Activated T-cell treated with anti-CD3 and anti-CD28 coated beads for 48 hours (primary cell): ENCODE data around the gene CBL.
A peak's percentile ranks its signal among the peaks of the same experiment; 100 is the strongest.
"Not testable (repeated sequence)": the region's sequence is repeated elsewhere in the genome, so short reads cannot be mapped to it uniquely, and the experiment has no call there.

Source experiments
- DNase-seq: peaks from one replicate; pipeline ENCODE4 v3.0.0-alpha.2; 2020; ENCODE audit warnings: low read depth

Gene CBL

DNA sequence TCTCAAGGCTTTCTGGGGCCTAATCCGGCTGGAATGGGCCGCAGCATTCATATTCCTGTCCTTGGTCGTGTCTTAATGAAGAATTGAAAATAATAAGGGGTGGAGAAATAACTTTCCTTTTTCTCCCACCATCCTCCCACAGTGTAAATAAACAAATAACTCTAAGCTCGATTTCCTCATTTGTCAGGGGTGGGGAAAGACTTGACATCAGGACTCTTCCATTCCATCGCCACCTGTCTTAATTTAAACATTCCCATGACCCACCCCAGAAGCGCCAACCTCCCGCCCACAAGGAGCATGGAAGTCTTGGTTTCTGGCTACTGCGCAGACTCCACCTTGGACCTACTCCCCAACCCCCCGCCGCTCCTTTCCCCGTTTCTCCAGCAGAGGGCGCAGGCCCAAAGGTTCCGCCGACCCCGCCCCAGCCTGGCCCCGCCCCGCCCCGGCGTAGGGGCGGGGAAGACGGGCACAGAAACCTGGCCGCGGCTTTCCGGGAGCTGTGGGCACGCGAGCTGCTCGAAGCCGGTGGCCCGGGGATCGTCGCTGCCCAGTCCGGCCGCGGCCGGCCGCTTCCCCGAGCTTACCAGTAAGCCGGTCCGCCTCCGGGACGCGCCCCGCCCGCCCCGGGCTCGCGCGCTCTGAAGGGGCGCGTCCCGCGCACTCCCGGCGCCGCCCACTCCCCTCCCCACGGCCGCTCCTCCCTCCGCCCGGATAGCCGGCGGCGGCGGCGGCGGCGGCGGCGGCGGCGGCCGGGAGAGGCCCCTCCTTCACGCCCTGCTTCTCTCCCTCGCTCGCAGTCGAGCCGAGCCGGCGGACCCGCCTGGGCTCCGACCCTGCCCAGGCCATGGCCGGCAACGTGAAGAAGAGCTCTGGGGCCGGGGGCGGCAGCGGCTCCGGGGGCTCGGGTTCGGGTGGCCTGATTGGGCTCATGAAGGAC lies at the start of gene CBL:
Gene CBL, plus strand, starts transcription at position 766 of the 937 bp plus-strand sequence. Its CDS starts 79 bp downstream, at position 845.
- peak; percentile 96 for DNase-seq

DNA sequence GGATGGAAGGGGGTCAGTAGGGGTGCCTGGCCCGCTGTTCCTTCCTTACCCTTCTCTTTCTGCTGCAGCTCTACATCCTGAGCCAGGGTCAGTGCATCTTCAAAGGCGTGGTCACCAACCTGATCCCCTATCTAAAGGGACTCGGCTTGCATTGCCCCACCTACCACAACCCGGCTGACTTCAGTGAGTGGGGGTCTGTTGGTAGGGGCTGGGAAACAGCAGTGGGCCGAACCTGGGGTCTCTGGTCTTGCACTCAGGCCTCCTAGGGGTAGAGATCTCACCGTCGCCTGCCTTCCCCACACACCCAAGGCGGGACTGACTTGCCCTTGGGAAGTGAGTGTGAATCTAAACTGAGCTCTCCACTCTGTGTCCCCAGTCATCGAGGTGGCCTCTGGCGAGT lies 49.6 kb upstream of the CBL start:
- DNase-seq, result no peak

DNA sequence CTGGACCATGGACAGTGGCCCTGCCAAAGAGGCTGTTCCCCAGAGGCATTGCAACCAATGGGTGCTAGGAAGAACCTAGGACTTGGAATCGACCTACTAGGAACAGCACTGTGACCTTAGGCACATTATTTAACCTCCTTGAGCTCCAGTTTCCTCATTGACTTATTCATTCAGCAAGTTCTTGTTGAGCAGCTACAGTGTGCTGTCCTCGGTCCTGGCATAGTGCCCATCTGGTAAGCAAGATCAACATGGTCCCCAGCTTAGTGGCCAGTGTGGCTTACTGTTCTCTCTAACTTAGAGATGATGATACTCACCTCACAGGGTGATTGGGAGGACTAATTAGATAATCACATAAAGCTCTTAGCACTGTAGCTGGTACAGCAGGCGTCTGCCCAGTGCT lies 49.1 kb upstream of the CBL start:
- no peak for DNase-seq

DNA sequence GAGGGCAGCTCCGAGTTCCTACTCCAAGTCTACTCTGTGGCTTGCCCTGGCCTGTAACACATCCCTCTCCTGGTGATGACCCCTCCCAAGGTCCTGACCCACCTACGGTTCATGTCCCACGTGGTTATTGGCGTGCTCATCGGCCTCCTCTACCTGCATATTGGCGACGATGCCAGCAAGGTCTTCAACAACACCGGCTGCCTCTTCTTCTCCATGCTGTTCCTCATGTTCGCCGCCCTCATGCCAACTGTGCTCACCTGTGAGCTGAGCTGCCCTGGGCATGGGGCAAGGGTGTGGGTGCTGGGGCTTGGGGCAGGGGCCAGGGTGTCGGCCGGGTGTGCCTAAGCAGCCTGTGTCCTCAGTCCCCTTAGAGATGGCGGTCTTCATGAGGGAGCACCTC lies 47.7 kb upstream of the CBL start:
- no peak for DNase-seq

DNA sequence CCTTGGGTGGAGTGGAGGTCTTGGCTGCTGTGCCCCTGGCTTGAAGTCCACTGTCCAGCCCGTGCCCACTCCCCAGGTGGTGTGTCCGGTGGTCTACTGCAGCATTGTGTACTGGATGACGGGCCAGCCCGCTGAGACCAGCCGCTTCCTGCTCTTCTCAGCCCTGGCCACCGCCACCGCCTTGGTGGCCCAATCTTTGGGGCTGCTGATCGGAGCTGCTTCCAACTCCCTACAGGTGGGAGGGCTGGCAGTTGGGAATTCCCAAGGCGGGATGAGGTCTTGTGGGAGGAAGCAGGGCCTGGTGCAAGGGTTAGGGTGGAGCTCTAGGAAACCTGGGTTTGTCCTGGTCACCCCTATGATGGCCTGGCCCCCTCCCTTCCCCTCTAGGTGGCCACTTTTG lies 46.0 kb upstream of the CBL start:
- no peak for DNase-seq

DNA sequence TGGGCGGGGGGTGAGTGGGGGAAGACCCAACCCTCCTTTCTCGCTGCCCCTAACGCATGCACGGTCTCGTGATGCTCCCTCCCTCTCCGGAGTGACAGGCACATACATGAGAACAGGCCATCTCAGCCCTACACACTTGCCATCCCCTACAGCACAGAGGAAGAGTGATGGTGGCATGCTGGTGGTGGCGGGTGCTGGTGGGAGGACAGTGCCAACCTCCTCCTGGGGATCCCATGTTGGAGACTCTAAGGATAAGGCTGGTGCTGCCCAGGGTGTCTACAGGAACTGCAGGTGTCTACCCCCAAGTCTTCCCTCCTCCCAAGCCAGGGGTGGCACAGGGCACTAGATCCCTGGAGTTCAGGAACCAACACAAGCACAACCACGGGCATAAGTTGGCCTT lies 44.3 kb upstream of the CBL start:
- no peak for DNase-seq

DNA sequence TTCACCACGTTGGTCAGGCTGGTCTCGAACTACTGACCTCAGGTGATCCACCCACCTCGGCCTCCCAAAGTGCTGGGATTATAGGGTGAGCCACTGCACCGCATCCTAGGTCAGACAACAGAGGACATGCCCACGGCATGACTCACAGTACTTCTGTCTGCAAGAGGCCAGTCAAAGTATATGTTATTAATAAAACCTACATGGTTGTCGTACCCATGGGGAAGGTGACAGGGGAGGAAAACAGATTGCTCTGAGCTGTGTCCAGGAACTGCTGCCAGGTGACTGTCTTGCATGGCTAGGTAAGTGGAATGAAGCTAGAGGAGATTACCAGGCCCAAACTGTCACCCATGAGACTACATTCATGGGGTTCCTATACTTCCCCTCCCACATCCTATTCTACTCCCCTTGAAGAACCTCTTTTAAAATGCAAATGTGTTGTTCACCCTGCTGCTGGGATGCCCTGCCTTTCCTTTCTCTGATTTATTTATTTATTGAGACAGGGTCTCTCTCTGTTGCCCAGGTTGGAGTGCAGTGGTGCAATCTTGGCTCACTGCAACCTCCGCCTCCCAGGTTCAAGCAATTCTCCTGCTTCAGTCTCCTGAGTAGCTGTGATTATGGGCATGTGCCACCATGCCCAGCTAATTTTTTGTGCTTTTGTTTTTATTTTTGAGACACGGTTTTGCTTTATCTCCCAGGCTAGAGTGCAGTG lies 39.6 kb upstream of the CBL start:
- no peak for DNase-seq

DNA sequence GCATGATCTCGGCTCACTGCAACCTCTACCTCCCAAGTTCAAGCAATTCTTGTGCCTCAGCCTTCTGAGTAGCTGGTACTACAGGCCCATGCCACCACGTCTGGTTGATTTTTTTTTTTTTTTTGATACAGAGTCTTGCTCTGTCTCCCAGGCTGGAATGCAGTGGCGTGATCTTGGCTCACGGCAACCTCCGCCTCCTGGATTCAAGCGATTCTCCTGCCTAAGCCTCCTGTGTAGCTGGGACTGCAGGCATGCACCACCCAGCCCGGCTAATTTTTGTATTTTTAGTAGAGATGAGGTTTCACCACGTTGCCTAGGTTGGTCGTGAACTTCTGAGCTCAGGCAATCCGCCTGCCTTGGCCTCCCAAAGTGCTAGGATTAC lies 39.1 kb upstream of the CBL start:
- DNase-seq, result not testable (repeated sequence)

DNA sequence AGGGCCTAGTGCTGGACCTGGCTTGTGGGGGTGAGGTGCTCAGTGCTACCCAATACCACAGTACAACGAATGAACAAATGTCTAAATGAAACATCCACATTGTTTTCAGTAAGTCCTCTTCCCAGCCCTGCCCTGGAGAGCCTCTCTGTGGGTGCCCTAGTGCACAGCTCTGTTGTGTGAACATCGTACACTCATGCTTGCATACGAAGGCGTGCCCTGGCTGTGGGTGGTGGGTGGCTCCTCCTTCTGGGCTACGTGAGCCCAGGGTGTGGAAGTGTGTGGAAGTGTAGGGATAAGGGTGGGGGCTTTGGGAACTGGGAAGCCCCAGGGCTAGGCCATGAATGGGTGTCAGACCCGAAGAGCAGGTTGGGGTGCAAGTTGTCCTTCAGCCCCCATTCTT lies 38.2 kb upstream of the CBL start:
- no peak for DNase-seq

DNA sequence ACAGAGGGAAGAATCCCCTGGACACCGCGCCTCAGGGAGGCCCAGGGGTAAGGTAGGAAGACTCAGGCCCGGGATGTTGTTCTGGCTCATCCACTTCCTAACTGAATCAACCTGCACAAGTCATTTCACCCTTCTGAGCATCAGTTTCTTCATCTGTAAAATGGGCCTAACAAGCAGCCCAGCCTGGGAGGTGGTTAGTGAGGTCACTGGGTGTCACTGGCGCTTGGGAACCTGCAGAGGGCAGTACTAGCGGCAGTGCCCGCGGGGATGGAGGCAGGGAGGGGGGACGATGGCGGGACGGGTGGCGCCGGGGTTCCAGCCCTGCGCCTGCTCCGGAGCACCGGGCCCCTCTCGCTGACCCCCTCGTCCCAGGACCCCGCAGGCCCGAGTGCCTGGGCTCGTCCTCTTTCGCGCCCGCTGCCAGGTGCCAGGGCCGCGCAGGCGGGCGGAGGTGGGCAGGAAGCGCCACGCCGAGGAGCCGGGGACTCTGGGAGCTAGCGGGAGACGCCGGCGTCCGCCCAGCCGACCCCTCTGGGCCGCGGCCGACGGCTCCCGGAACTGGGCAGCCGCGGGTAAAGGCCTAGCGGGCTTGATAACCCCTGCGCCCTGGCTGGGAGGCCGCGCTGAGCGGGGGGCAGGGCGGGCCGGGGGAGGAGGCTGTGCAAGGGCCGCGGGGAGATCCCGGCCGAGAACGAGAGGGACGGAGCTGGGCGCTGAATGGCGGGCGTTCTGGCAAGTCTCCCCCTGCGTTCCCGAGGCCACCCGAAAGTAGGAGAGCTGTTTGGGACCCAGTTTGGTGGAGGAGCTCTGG lies 37.5 kb upstream of the CBL start, which contains the start of gene NLRX1:
Gene NLRX1, plus strand, starts transcription at position 255 of the 811 bp plus-strand sequence. CDS start 2,679 bp downstream, outside the sequence.
- DNase-seq, result peak; percentile 80

DNA sequence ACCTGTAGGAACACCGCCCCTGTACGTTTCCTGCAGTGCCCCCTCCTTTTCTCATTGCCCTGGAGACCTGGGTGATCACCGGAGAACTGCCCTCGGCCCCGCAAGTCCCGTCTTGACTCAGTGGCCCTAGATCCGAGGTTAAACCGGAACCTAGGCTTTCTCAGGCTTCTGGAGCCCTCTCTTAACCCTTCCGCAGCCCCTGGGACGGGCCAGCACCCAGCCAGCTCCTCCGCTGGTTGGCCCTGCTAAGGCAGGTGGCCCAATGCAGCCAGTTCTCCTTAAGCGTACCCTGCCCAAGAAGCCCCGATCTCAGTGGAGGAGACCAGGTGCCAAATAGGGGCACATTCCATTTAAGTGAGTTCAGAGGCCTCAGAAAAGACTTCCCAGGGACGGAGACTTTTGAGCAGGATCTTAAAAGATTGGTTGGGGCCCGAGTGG lies 36.8 kb upstream of the CBL start:
- peak; percentile 48 for DNase-seq

DNA sequence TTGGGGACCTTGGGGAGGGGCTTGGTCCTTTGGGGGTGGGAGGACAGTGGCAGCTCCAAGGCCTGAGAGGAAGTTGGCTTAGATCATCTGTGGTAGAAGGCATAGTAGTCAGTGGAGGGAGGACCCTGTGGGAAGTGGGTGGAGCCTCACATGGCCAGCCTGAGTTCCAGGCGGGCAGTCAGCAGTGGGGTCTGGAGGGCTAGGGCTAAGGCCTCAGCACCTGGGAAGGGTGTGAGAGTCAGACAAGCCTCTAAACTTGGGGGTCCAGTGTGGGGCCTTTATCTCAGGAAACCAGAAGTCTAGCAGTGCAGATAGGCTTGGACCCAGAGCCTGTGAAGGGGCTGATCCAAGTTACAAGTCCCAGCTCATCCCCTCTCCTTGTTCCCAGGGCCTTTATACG lies 33.6 kb upstream of the CBL start:
- DNase-seq, result no peak

DNA sequence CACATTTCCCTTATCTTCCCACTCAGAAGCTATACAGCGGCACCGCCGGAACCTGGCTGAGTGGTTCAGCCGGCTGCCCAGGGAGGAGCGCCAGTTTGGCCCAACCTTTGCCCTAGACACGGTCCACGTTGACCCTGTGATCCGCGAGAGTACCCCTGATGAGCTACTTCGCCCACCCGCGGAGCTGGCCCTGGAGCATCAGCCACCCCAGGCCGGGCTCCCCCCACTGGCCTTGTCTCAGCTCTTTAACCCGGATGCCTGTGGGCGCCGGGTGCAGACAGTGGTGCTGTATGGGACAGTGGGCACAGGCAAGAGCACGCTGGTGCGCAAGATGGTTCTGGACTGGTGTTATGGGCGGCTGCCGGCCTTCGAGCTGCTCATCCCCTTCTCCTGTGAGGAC lies 32.7 kb upstream of the CBL start:
- DNase-seq, result no peak

DNA sequence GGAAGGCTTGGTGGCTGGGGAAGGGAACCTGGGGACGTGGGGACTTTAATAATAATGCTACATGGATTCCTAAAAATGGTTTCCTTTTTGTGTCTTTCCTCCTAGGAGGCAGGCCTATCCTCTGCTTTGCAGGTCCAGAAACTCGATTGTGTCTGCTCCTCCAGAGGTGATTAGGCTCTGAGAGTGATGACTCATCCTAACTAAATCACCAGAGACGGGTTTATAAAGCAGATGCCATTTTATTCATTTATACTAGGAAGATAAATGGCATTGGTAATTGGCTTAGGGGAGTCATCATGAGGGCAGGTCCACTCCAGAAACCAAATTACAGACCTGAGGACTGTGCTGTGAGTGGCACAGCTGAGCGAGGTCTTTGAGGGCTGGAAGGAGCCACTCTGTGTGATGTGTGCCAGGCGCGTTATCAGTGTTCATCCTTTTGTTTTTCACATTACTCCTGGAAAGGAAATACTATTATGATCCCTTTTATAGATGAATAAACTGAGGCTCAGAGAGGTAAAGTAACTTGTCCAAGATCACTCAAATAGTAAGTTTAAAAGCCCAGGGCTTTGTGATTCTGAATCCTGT lies 30.6 kb upstream of the CBL start:
- no peak for DNase-seq

DNA sequence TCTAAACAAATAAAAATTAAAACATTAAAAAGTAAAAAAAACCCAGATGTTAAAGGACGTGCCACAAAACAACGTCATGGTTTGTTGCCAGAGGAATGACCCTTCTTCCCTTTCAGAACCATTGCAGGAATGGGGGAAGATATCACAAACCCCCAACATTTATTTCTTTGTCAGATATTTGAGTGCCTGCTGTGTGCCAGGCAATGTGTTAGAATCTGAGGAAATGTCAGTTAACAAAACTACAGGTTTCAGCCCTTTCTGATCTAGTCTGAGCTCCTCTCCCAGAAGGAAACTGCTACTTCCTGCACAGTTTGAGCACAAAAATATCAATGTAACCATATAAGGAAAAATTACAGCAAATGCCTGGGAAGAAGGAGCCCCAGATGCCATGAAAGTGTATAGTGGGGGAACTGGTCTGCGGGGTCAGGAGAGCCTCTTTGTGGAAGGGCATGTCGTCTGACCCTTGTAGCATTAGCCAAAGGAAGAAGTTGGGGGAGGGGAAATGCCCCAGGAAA lies 27.9 kb upstream of the CBL start:
- DNase-seq, result no peak

DNA sequence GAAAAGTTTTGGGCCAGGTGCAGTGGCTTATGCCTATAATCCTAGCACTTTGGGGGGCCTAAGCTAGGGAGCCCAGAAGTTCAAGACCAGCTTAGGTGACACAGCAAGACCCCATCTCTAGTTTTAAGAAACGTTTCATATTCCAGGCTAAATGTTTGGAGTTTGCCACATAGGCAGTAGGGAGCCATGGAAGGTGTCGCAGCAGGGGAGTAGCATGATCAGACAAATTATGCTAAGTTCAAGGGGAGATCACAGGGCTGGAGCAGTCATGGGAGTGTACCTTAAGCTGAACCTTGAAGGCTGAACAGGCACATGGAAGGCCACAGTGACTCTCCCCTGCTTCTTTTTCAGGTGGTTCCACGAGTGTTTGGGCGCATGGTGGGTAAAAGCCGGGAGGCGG lies 26.8 kb upstream of the CBL start:
- DNase-seq, result no peak

DNA sequence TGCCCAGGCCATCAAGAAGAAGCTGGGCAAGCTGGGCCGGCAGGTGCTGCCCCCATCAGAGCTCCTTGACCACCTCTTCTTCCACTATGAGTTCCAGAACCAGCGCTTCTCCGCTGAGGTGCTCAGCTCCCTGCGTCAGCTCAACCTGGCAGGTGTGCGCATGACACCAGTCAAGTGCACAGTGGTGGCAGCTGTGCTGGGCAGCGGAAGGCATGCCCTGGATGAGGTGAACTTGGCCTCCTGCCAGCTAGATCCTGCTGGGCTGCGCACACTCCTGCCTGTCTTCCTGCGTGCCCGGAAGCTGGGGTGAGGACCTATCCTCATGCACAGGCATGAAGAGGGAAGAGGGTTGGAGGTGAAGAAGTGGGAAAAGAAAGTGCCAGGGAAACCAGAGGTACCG lies 26.2 kb upstream of the CBL start:
- DNase-seq, result no peak

DNA sequence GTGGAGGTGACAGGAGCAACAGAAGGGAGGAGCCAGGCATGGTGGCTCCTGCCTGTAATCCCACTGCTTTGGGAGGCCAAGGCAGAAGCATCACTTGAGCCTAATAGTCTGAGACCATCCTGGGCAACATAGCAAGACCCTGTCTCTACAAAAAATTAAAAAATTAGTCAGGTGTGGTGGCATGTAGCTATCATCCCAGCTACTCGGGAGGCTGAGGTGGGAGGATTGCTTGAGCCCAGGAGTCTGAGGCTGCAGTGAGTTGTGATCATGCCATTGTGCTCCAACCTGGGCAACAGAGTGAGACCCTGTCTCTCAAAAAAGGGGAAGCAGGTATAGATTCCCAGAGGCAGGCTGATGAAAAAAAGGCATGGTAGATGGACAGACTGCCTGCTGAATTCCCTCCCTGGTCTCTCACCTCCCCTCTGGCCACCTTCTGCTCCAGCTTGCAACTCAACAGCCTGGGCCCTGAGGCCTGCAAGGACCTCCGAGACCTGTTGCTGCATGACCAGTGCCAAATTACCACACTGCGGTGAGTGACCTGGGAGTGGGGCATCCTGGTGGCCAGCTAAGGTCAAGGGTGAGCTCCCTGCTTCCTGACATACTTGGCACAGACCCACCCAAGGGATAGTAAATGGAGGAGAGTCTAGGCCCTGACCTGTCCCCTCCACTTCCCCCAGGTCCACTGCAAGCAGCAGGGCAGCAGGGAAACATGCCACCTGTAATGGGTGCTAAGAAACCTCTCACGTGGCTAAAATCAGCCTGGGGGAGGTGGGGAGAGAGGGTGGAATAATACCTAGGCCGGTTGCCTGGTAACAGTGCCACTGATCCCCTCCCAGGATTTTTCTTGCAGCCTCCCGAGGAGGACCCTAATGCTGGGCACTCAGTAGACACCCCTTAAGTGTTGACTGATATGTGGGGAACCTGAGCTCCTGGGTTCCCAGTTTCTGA lies 25.1 kb upstream of the CBL start:
- DNase-seq, result no peak

DNA sequence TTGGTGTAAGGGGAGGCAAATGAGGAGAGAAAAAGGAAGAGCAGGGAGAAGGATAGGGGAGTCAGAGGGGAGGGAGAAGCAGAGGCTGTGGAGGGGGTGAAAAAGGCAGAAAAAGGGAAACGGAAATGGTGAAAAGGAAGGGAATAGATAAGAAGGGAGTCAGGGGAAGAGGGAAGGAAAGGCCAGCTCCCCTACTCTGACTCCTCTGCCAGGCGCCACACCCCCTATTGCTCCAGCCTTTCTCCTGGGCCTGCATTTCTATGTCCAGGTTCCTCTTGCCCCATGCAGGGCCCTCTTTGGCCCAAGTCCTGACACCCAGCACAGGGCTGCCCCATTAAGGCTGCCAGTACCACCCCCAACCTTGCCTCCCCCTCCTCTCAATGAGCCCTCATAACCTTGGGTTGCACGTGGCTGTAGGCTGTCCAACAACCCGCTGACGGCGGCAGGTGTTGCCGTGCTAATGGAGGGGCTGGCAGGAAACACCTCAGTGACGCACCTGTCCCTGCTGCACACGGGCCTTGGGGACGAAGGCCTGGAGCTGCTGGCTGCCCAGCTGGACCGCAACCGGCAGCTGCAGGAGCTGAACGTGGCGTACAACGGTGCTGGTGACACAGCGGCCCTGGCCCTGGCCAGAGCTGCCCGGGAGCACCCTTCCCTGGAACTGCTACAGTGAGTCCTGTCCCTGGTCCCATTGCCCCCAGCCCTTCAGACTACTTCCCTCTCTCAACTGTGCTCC lies 24.3 kb upstream of the CBL start:
- no peak for DNase-seq

DNA sequence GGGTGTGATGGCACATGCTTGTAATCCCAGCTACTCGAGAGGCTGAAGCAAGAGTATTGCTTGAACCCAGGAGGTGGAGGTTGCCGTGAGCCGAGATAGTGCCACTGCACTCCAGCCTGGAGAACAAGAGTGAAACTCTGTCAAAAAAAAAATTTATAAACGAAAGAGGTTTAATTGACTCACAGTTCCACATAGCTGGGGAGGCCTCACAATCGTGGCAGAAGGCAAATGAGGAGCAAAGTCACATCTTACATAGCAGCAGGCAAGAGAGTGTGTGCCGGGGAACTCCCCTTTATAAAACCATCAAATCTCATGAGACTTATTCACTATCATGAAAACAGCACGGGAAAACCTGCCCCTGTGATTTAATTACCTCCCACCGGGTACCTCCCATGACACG lies 21.7 kb upstream of the CBL start:
- not testable (repeated sequence) for DNase-seq
